B cell (primary cell): ENCODE data around the gene QSOX2. TPM values are rescaled to one million over a fixed set of nuclear protein-coding genes. Genes with fewer than 3 reads are reported as not detected.

Source experiments
- ATAC-seq: fragments of 200-7000 bp; cut with Tn5 transposase; one replicate; pipeline ENCODE4 v1.10.0; 2021; ENCODE audit warnings: low read depth, mild to moderate bottlenecking, moderate number of reproducible peaks, moderate library complexity
- CTCF ChIA-PET: fragments of 350-600 bp; sonication (Branson Sonifier 250); formaldehyde crosslinking; loops from one replicate; lab custom pipeline; 2021; ENCODE audit warnings: antibody characterized with exemption, inconsistent platforms; lab: Charles Lee
- POLR2A ChIA-PET: fragments of 350-600 bp; sonication (Branson Sonifier 250); formaldehyde crosslinking; loops from one replicate; lab custom pipeline; 2021; ENCODE audit warnings: antibody characterized with exemption; lab: Charles Lee
- DNase-seq: peaks from one replicate; pipeline ENCODE4 v3.0.0; 2013
- H2AFZ ChIP-seq: 2 replicates; pipeline ENCODE4 v1.6.1; 2012; ENCODE audit warnings: mild to moderate bottlenecking, low read depth, low read length; ENCODE audit not compliant: insufficient read depth, poor library complexity, severe bottlenecking
- H3K27ac ChIP-seq, 2 donors: 1 replicate in 1 of 2; 2 replicates in 1 of 2; pipeline ENCODE4 v1.5.1; 2012 to 2013; ENCODE audit warnings: low read length in 2 of 2, mild to moderate bottlenecking in 2 of 2, moderate library complexity in 1 of 2
- H3K27me3 ChIP-seq, 4 experiments: fragments of 200-600 bp in 1 of 4; sonication (generic) in 1 of 4; replicated peaks in 1 of 4; 1 replicate in 2 of 4; 2 replicates in 2 of 4; pipeline versions ENCODE4 v1.6.1 to v1.7.0; 2013 to 2016; ENCODE audit warnings: low read length in 3 of 4, mild to moderate bottlenecking in 2 of 4, mixed read lengths in 1 of 4, moderate library complexity in 1 of 4; ENCODE audit not compliant: insufficient read depth in 4 of 4, control insufficient read depth in 3 of 4; ENCODE audit errors: control extremely low read depth in 1 of 4
- H3K36me3 ChIP-seq, 2 experiments: replicated peaks in 1 of 2; 1 replicate in 1 of 2; 2 replicates in 1 of 2; pipeline versions ENCODE4 v1.6.1 to v1.7.1; 2013; ENCODE audit warnings: low read length in 1 of 2; ENCODE audit not compliant: insufficient read depth in 2 of 2, control insufficient read depth in 1 of 2; ENCODE audit errors: control extremely low read depth in 1 of 2, extremely low read depth in 1 of 2
- H3K4me1 ChIP-seq, 2 donors: fragments of 200-600 bp in 1 of 2; sonication (generic) in 1 of 2; 1 replicate in 1 of 2; 2 replicates in 1 of 2; pipeline versions ENCODE4 v1.5.1 to v1.6.1; 2013 to 2017; ENCODE audit warnings: low read length in 2 of 2; ENCODE audit not compliant: control insufficient read depth in 2 of 2, insufficient read depth in 2 of 2
- H3K4me2 ChIP-seq: replicated peaks from 2 replicates; pipeline ENCODE3; 2012; ENCODE audit warnings: mild to moderate bottlenecking, low read depth, low read length; ENCODE audit not compliant: poor library complexity, severe bottlenecking
- H3K4me3 ChIP-seq, 5 experiments: fragments of 200-600 bp in 1 of 5; sonication (generic) in 1 of 5; 1 replicate in 3 of 5; 2 replicates in 2 of 5; pipeline versions ENCODE4 v1.5.1 to v1.7.0; 2011 to 2016; ENCODE audit warnings: low read length in 4 of 5, mild to moderate bottlenecking in 4 of 5, low read depth in 2 of 5, control low read depth in 1 of 5, moderate library complexity in 1 of 5; ENCODE audit not compliant: insufficient read depth in 1 of 5; ENCODE audit errors: control extremely low read depth in 1 of 5, extremely low read depth in 1 of 5
- H3K79me2 ChIP-seq: fragments of 200-600 bp; sonication (generic); one replicate; pipeline ENCODE4 v1.6.0; 2016; ENCODE audit warnings: low read length; ENCODE audit not compliant: control insufficient read depth, insufficient read depth
- H3K9ac ChIP-seq: fragments of 200-600 bp; sonication (generic); 2 replicates; pipeline ENCODE4 v1.6.1; 2017; ENCODE audit warnings: mild to moderate bottlenecking, low read length, moderate library complexity
- H3K9me3 ChIP-seq, 3 donors: one replicate each; pipeline versions ENCODE4 v1.6.1 to v1.7.1; 2013; ENCODE audit warnings: low read length in 2 of 3; ENCODE audit not compliant: control insufficient read depth in 2 of 3, insufficient read depth in 1 of 3; ENCODE audit errors: control extremely low read depth in 1 of 3
- H4K20me1 ChIP-seq: 2 replicates; pipeline ENCODE4 v1.6.0; 2012; ENCODE audit warnings: mild to moderate bottlenecking, low read length; ENCODE audit not compliant: insufficient read depth, control insufficient read depth, poor library complexity, severe bottlenecking
- H3K27ac Mint-ChIP-seq: one replicate; pipeline ENCODE4 v1.8.0; 2021; ENCODE audit warnings: mixed read lengths
- H3K27me3 Mint-ChIP-seq: one replicate; pipeline ENCODE4 v1.8.0; 2021; ENCODE audit warnings: mixed read lengths
- H3K4me1 Mint-ChIP-seq: one replicate; pipeline ENCODE4 v1.8.0; 2021; ENCODE audit warnings: mixed read lengths
- H3K4me3 Mint-ChIP-seq: one replicate; pipeline ENCODE4 v1.8.0; 2021; ENCODE audit warnings: mixed read lengths
- H3K9me3 Mint-ChIP-seq: one replicate; pipeline ENCODE4 v1.8.0; 2022; ENCODE audit warnings: mixed read lengths; ENCODE audit not compliant: insufficient read depth
- CTCF ChIP-seq: fragments of 200-600 bp; IDR thresholded peaks from one replicate; pipeline ENCODE4 v1.8.0; 2022; ENCODE audit warnings: antibody characterized with exemption, mild to moderate bottlenecking
- EZH2 ChIP-seq: IDR thresholded peaks from 2 replicates; pipeline ENCODE4 v1.6.1; 2012; ENCODE audit warnings: borderline replicate concordance, low read depth, mild to moderate bottlenecking, moderate library complexity, low read length; ENCODE audit not compliant: insufficient read depth, poor library complexity, severe bottlenecking
- whole genome bisulfite sequencing: methylation state at CpG from one replicate; pipeline ENCODE4 v1.1.5; 2013; ENCODE audit warnings: missing lambda C conversion rate; ENCODE audit not compliant: insufficient coverage; 5-methylcytosine and 5-hydroxymethylcytosine counted together
- intact Hi-C: fragments of 100-400 bp; cut with micrococcal nuclease; formaldehyde crosslinking; loops from one replicate; pipeline ENCODE4 v1.10.0; 2022
- polyA plus RNA-seq: library from polyadenylated mRNA; depleted of rRNA; stranded (reverse); fragments of >200 nt; gene quantifications from 2 replicates; pipeline ENCODE4 v1.2.3, GENCODE V29; 2012
- total RNA-seq, 2 donors: library from RNA; stranded (reverse); fragments of 120-200 nt in 1 of 2; gene quantifications; 1 replicate in 1 of 2; 2 replicates in 1 of 2; pipeline versions ENCODE4 v1.2.3 to v1.2.4, GENCODE V29; 2013 to 2022

QSOX2 gene
- total and polyA plus RNA-seq, 2 donors (not counting 1 experiment from before 2014, with no cell fraction given): 62.9 to 139 TPM

DNA sequence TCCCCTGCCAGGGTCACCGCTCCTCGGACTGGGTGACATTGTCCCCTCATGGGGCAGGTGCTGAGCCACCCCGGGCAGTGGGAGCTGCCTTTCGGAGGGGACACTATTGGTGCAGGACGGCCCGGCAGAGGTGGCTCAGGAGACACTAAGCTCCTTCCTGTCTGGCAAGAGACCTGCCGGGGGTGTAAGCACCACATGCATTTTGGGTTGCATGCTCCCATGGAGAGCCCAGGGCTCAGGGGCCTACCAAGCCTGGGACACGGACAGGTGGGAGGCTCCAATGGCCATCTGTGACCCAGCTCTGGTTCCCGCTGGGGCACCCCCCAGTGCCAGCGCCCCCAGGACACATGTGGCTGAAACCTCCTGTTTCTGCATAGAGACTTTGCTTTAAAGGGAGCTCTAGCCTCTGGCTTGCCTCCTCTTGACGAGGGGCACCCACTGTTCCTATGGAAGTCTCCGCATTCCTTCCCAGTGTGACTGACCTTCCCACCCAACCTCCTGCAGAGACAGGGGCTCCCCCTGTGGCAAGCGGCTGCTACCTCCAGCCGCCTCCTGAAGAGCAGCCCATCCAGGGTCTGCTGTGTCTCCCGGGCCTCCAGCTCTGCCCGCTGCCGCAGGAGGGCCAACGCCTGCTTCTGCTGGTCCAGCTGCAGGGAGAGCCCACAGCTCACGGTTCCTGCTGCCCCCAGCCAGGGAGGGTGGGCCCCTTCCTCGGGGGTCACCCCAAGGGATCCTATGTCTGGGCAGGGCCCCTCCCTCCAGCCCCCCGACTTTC, 30.2 kb upstream of the QSOX2 start:
- H2AFZ ChIP-seq: no peak overlapping the region
- no peaks in the 10 kb centered on the region for H4K20me1 ChIP-seq
- no peaks in the 10 kb centered on the region for H3K4me1 ChIP-seq
- peaks cover 6% of the 10 kb centered on the region for H3K27me3 Mint-ChIP-seq
- no peaks in the 10 kb centered on the region for H3K9me3 Mint-ChIP-seq
- no peak overlapping the region for H3K4me3 ChIP-seq
- TF ChIP-seq CTCF: no peak
- no peak for TF ChIP-seq EZH2
- peaks cover 0 to 3% (median 0%) of the 10 kb centered on the region in 3 donors for H3K9me3 ChIP-seq
- CTCF ChIA-PET: interaction anchor here (1.2 kb wide), 1 partner anchor 106 kb away, joined by 3 read pairs; no protein-coding TSS in a partner anchor
- H3K79me2 ChIP-seq: no peaks in the 10 kb centered on the region
- no peak overlapping the region for H3K9ac ChIP-seq
- no peak overlapping the region for H3K27ac Mint-ChIP-seq
- 74% methylated on average over 21 of the region's 21 CpGs for WGBS
- intact Hi-C loops: no loop called here
- H3K27me3 ChIP-seq: no peaks in the 10 kb centered on the region
- ATAC-seq (no peak), DNase-seq (no peak)
- H3K4me3 Mint-ChIP-seq: no peak overlapping the region
- no peaks in the 10 kb centered on the region for H3K36me3 ChIP-seq
- POLR2A ChIA-PET: no interaction called here
- no peak overlapping the region for H3K27ac ChIP-seq
- peaks cover under 1% of the 10 kb centered on the region for H3K4me1 Mint-ChIP-seq
- no peak overlapping the region for H3K4me2 ChIP-seq
